T47D (cell line): ENCODE results near the gene PLXDC2.

ENCODE experiments used
- DNase-seq, 2 experiments: peaks; one replicate each; pipeline versions ENCODE4 v3.0.0 to v3.0.0-alpha.2; 2011 to 2012; ENCODE audit warnings: low read depth in 1 of 2, low spot score in 1 of 2
- JUND ChIP-seq: IDR thresholded peaks from 2 replicates; pipeline ENCODE4 v1.6.1; 2012; ENCODE audit warnings: low read depth
- in situ Hi-C: cut with HindIII; loops from 2 replicates; pipeline ENCODE4 v1.10.0; 2016; ENCODE audit warnings: low sequenced_read_pairs, low pct_unique_long_range_greater_than_20kb

The PLXDC2 gene

DNA sequence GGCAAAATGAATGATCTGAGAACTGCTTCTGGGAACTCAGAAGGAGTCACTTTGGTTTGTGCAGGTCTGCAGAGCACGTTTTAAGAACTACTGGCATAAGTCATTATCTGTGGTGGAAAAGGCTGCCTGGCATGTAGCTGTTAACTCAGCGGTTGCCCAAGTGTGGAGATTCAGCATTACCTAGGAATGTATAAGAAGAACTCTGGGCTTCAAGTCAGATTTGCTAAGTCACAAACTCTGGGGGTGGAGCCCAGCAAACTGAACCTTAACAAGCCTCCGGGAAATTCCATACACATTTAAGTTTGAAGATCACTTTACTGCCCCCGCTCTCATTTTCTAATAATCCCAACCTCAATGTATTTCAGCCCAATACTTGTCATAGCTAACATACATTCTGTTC lies 31.1 kb downstream of the PLXDC2 start:
- in situ Hi-C loops: no loop called here
- no peak for TF ChIP-seq JUND
- peak in 1 of 2 experiments; percentile 30 for DNase-seq

DNA sequence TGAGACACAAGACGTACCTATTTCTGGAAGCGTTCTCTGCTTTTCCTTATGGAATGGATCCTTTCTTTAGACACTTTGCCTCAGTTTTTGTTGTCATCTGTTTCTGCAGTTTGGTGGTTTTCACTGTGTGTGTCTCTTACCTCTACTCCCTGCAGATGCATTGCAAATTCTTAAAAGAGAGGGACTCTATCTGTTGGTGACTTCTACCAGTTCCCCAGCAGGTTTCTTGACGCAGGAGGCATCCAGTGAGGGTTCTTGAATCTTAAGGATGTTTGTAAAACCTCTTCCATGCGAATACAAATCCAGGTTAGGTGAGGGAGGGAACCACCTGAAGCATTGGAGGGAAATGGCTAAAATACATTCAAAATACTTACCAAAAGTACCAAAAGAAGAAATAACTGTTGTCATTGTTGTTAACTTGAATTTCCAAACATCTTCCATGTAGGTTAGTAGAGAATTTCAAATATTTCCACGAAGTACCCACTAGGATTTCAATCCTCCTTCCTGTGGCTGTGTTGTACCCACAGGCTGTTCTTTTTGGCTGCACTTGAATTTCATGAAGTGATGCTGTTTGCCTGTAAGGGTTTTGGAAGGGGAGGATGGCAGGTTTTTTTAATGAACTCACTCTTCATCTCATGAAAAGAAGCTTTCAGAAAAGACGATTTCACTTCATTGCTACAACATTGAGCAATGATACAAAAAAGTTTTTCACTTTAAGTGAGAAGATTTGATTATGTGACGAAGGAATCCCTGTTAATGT lies 32.2 kb downstream of the PLXDC2 start:
- TF ChIP-seq JUND: no peak
- in situ Hi-C loops: no loop called here
- no peak for DNase-seq

- TF ChIP-seq JUND: no peak
- DNase-seq: no peak
- in situ Hi-C loops: no loop called here
Observed at GRCh38 chr10:19853831-19854230, 37.6 kb downstream of the PLXDC2 start.

DNA sequence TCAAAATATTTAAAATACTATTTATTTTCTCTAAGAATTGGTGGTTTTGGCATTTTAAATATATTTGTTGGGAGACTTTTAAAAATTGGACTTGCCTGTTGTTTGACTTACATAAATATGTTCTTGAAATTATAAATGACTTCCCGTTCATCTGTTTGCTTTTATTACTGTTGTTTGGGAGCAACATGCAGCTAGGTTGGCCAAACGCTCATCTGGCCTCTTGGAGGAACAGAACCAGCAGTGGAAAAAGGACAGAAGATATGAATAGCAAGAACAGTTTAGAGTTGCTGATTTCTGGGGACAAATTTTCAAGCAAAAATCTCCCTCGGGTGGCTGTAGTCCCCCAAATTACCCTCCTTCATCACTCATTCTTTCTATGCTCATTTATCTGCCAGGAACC lies 41.6 kb downstream of the PLXDC2 start:
- TF ChIP-seq JUND: no peak
- in situ Hi-C loops: no loop called here
- no peak for DNase-seq

- DNase-seq: peak in 1 of 2 experiments; percentile 7
- in situ Hi-C loops: no loop called here
- TF ChIP-seq JUND: no peak
Observed at GRCh38 chr10:19860107-19860506, 43.9 kb downstream of the PLXDC2 start.

- TF ChIP-seq JUND: no peak
- no peak for DNase-seq
- in situ Hi-C loops: no loop called here
Observed at GRCh38 chr10:19862811-19863515, 46.7 kb downstream of the PLXDC2 start.

GRCh38 chr10:19865676-19866075 lies 49.4 kb downstream of the PLXDC2 start:
- no peak for TF ChIP-seq JUND
- no peak for DNase-seq
- in situ Hi-C loops: no loop called here

DNA sequence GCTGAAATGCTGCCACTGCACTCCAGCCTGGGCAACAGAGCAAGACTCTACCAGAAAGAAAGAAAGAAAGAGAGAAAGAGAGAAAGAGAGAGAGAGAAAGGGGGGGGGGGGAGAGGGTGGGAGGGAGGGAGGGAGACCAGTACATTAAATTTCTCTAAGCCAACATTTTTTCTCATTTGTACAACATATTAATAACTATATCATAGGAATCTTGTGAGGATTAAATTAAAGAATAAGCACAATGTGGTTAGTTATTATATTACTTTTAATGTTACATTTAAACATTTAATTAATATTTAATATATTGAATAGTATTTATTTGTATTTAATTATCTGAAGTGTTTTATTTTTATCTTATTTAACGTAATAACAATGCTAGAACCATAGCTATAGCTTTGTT lies 53.1 kb downstream of the PLXDC2 start:
- in situ Hi-C loops: no loop called here
- DNase-seq: no peak
- TF ChIP-seq JUND: no peak

GRCh38 chr10:19872504-19873271 lies 56.5 kb downstream of the PLXDC2 start:
- in situ Hi-C loops: no loop called here
- TF ChIP-seq JUND: no peak
- DNase-seq: no peak

DNA sequence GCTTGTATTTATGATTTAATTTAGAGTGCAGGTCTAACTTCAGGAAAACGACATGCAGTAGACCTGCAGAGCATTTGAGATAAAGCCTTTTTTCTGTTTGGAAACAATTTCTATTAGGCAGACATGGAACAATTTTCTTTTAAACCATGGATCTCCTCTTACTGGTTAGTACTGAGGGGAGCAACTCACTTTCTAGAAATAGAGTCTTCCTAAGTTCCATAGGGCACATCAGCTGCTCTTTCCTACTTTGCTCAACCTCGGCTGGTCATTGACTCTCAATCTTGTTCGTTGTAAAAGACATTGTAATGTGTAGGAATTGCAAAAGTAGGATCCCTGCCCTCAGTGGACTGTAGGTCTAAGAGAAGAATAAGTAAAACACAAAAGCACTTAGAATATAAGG lies 58.0 kb downstream of the PLXDC2 start:
- in situ Hi-C loops: no loop called here
- TF ChIP-seq JUND: no peak
- no peak for DNase-seq

- in situ Hi-C loops: no loop called here
- peak in 1 of 2 experiments; percentile 22 for DNase-seq
- TF ChIP-seq JUND: no peak
Observed at GRCh38 chr10:19874791-19875190, 58.6 kb downstream of the PLXDC2 start.

GRCh38 chr10:19876570-19876969 lies 60.3 kb downstream of the PLXDC2 start:
- DNase-seq: no peak
- no peak for TF ChIP-seq JUND
- in situ Hi-C loops: no loop called here
